HG03097 (cell line): ENCODE data around the gene F5.

Source experiments
- ATAC-seq: cut with Tn5 transposase; IDR thresholded peaks from one replicate; pipeline ENCODE4 v1.9.1; 2021; ENCODE audit not compliant: unreplicated experiment, low FRiP score

The F5 gene

GRCh38 chr1:169588785-169589485 lies 2.7 kb upstream of the F5 start:
- ATAC-seq, result no peak

GRCh38 chr1:169588112-169588511 lies 1.8 kb upstream of the F5 start:
- ATAC-seq, result no peak

- ATAC-seq, result peak; percentile 16
Observed at GRCh38 chr1:169586067-169586394, 250 bp downstream of the F5 start.

GRCh38 chr1:169585181-169585580 lies 1.1 kb downstream of the F5 start:
- no peak for ATAC-seq

- no peak for ATAC-seq
Observed at GRCh38 chr1:169584483-169585144, 1.7 kb downstream of the F5 start.

GRCh38 chr1:169577981-169578738 lies 8.1 kb downstream of the F5 start:
- no peak for ATAC-seq

- no peak for ATAC-seq
Observed at GRCh38 chr1:169576935-169577331, 9.3 kb downstream of the F5 start.

GRCh38 chr1:169576241-169576934 lies 9.9 kb downstream of the F5 start:
- no peak for ATAC-seq

- ATAC-seq, result no peak
Observed at GRCh38 chr1:169574336-169574735, 11.9 kb downstream of the F5 start.

GRCh38 chr1:169572187-169572586 lies 14.1 kb downstream of the F5 start:
- ATAC-seq, result no peak

- no peak for ATAC-seq
Observed at GRCh38 chr1:169571450-169571849, 14.8 kb downstream of the F5 start.

GRCh38 chr1:169570172-169570574 lies 16.1 kb downstream of the F5 start:
- ATAC-seq, result no peak

GRCh38 chr1:169568497-169568896 lies 17.8 kb downstream of the F5 start:
- ATAC-seq, result no peak

GRCh38 chr1:169565335-169566271 lies 20.7 kb downstream of the F5 start:
- ATAC-seq, result no peak

- no peak for ATAC-seq
Observed at GRCh38 chr1:169563650-169564049, 22.6 kb downstream of the F5 start.

GRCh38 chr1:169563019-169563615 lies 23.2 kb downstream of the F5 start:
- ATAC-seq, result no peak

GRCh38 chr1:169561692-169562091 lies 24.6 kb downstream of the F5 start:
- ATAC-seq, result no peak

GRCh38 chr1:169557131-169557530 lies 29.1 kb downstream of the F5 start:
- no peak for ATAC-seq

GRCh38 chr1:169550294-169550693 lies 36.0 kb downstream of the F5 start:
- ATAC-seq, result no peak

GRCh38 chr1:169548282-169548681 lies 38.0 kb downstream of the F5 start:
- no peak for ATAC-seq
